Measurements from ENCODE around the gene KLHL24.
"Not testable (repeated sequence)": the region's sequence is repeated elsewhere in the genome, so short reads cannot be mapped to it uniquely, and the experiment has no call there.

Gene KLHL24

GRCh38 chr3:183688874-183689273, 53.5 kb downstream of the KLHL24 start:
- no peak for TF ChIP-seq CTCF (IDR thresholded peaks at IDR 0.05; ENCODE audit: insufficient read depth, missing control alignments)
- no peak for FAIRE-seq
- no peak for DNase-seq (ENCODE audit: insufficient read length, low spot score)

GRCh38 chr3:183689621-183690020, 54.2 kb downstream of the KLHL24 start:
- DNase-seq (ENCODE audit: insufficient read length, low spot score); FAIRE-seq: not testable (repeated sequence)

- DNase-seq (ENCODE audit: insufficient read length, low spot score), result no peak
- TF ChIP-seq CTCF (IDR thresholded peaks at IDR 0.05; ENCODE audit: insufficient read depth, missing control alignments), result no peak
- no peak for FAIRE-seq
Observed at GRCh38 chr3:183690402-183690995, 55.1 kb downstream of the KLHL24 start.

- no peak for FAIRE-seq
- DNase-seq (ENCODE audit: insufficient read length, low spot score), result no peak
- no peak for TF ChIP-seq CTCF (IDR thresholded peaks at IDR 0.05; ENCODE audit: insufficient read depth, missing control alignments)
Observed at GRCh38 chr3:183692436-183692835, 57.0 kb downstream of the KLHL24 start.

- FAIRE-seq (no peak), DNase-seq (ENCODE audit: insufficient read length, low spot score) (no peak)
- no peak for TF ChIP-seq CTCF (IDR thresholded peaks at IDR 0.05; ENCODE audit: insufficient read depth, missing control alignments)
Observed at GRCh38 chr3:183695569-183696364, 60.3 kb downstream of the KLHL24 start.

- DNase-seq (ENCODE audit: insufficient read length, low spot score) (no peak), FAIRE-seq (no peak)
- TF ChIP-seq CTCF (IDR thresholded peaks at IDR 0.05; ENCODE audit: insufficient read depth, missing control alignments), result no peak
Observed at GRCh38 chr3:183697123-183697609, 61.7 kb downstream of the KLHL24 start.

GRCh38 chr3:183697610-183698317, 62.3 kb downstream of the KLHL24 start, which contains the start of gene YEATS2:
Gene YEATS2, plus strand, starts transcription at chr3:183697797. Its CDS starts 17,366 bp downstream, at chr3:183715163.
- DNase-seq (ENCODE audit: insufficient read length, low spot score), result peak; percentile 76
- TF ChIP-seq CTCF (IDR thresholded peaks at IDR 0.05; ENCODE audit: insufficient read depth, missing control alignments), result no peak
- FAIRE-seq, result no peak

Measured in D721Med (cell line).